Osteoblast (primary cell): ENCODE data around the gene MAP2K6. TPM values are rescaled to one million over a fixed set of nuclear protein-coding genes. Genes with fewer than 3 reads are reported as not detected.
A peak's percentile ranks its signal among the peaks of the same experiment; 100 is the strongest.

Source experiments
- DNase-seq: peaks from one replicate; pipeline ENCODE4 v3.0.0; 2011; ENCODE audit warnings: low spot score, mixed read lengths; ENCODE audit not compliant: insufficient read length; ENCODE audit errors: missing footprints
- H2AFZ ChIP-seq: 2 replicates; pipeline ENCODE4 v1.6.0; 2011; ENCODE audit warnings: mild to moderate bottlenecking, low read length
- H3K27ac ChIP-seq: 2 replicates; pipeline ENCODE4 v1.5.1; 2011; ENCODE audit warnings: mild to moderate bottlenecking, low read depth, low read length, moderate library complexity
- H3K27me3 ChIP-seq: 2 replicates; pipeline ENCODE4 v1.6.0; 2012; ENCODE audit warnings: mild to moderate bottlenecking, control low read depth, inconsistent platforms, low read length, moderate library complexity; ENCODE audit not compliant: insufficient read depth
- H3K36me3 ChIP-seq: 2 replicates; pipeline ENCODE4 v1.5.1; 2011; ENCODE audit warnings: mild to moderate bottlenecking, low read length, control low read depth, moderate library complexity; ENCODE audit not compliant: insufficient read depth
- H3K4me1 ChIP-seq: 2 replicates; pipeline ENCODE4 v1.5.1; 2011; ENCODE audit warnings: mild to moderate bottlenecking, low read length, control low read depth, moderate library complexity; ENCODE audit not compliant: insufficient read depth
- H3K4me2 ChIP-seq: 2 replicates; pipeline ENCODE4 v1.6.0; 2011; ENCODE audit warnings: mild to moderate bottlenecking, low read length; ENCODE audit not compliant: insufficient read depth
- H3K4me3 ChIP-seq: fragments of 200-600 bp; sonication (generic); 3 replicates; pipeline ENCODE4 v1.5.1; 2012; ENCODE audit warnings: mild to moderate bottlenecking, low read length, inconsistent platforms; ENCODE audit not compliant: insufficient read depth
- H3K79me2 ChIP-seq: 2 replicates; pipeline ENCODE4 v1.6.0; 2012; ENCODE audit warnings: mild to moderate bottlenecking, low read length, control low read depth, inconsistent platforms; ENCODE audit not compliant: insufficient read depth
- H3K9me3 ChIP-seq: 2 replicates; pipeline ENCODE4 v1.5.1; 2011; ENCODE audit warnings: low read depth, low read length, control low read depth
- H4K20me1 ChIP-seq: 2 replicates; pipeline ENCODE4 v1.6.0; 2012; ENCODE audit warnings: mild to moderate bottlenecking, low read length, control low read depth; ENCODE audit not compliant: insufficient read depth
- total RNA-seq: library from RNA; depleted of rRNA; stranded (reverse); fragments of >200 nt; gene quantifications from 2 replicates; pipeline ENCODE4 v1.2.3, GENCODE V29; 2012
- TF ChIP-seq, protein P1 (sequence below): IDR thresholded peaks from 2 replicates; pipeline ENCODE4 v1.5.1; 2011; ENCODE audit warnings: mild to moderate bottlenecking, low read depth, low read length, moderate library complexity; ENCODE audit errors: extremely low read depth

Gene MAP2K6
- total RNA-seq, 1 donor, result 2.5 TPM

DNA sequence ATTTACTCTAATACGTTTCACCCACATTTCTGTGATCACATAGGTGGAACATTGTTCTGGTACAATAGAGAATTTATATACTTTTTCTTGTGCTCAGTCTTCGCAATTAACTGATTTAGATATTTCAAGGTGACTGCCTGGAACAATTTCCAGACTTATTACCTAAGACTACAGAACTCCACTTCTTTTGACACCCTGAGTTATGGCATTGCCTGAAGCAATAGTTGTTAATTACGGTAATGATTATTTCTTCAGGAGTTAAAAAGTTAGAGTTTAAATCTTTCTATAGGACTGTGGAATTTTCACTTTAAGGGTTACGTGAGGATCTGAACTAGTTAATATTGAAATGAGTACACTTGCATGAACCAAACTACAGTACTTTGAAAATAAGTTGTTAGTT lies 74.8 kb downstream of the MAP2K6 start:
- H3K36me3 ChIP-seq, result no peaks in the 10 kb centered on the region
- H3K79me2 ChIP-seq, result no peaks in the 10 kb centered on the region
- H3K9me3 ChIP-seq, result no peaks in the 10 kb centered on the region
- TF ChIP-seq, protein P1, sequence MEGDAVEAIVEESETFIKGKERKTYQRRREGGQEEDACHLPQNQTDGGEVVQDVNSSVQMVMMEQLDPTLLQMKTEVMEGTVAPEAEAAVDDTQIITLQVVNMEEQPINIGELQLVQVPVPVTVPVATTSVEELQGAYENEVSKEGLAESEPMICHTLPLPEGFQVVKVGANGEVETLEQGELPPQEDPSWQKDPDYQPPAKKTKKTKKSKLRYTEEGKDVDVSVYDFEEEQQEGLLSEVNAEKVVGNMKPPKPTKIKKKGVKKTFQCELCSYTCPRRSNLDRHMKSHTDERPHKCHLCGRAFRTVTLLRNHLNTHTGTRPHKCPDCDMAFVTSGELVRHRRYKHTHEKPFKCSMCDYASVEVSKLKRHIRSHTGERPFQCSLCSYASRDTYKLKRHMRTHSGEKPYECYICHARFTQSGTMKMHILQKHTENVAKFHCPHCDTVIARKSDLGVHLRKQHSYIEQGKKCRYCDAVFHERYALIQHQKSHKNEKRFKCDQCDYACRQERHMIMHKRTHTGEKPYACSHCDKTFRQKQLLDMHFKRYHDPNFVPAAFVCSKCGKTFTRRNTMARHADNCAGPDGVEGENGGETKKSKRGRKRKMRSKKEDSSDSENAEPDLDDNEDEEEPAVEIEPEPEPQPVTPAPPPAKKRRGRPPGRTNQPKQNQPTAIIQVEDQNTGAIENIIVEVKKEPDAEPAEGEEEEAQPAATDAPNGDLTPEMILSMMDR, result no peak
- no peak overlapping the region for H2AFZ ChIP-seq
- H4K20me1 ChIP-seq, result no peaks in the 10 kb centered on the region
- H3K27ac ChIP-seq, result no peak overlapping the region
- no peak overlapping the region for H3K4me2 ChIP-seq
- no peaks in the 10 kb centered on the region for H3K27me3 ChIP-seq
- no peak for DNase-seq
- H3K4me3 ChIP-seq, result no peak overlapping the region
- peaks cover 6% of the 10 kb centered on the region for H3K4me1 ChIP-seq

DNA sequence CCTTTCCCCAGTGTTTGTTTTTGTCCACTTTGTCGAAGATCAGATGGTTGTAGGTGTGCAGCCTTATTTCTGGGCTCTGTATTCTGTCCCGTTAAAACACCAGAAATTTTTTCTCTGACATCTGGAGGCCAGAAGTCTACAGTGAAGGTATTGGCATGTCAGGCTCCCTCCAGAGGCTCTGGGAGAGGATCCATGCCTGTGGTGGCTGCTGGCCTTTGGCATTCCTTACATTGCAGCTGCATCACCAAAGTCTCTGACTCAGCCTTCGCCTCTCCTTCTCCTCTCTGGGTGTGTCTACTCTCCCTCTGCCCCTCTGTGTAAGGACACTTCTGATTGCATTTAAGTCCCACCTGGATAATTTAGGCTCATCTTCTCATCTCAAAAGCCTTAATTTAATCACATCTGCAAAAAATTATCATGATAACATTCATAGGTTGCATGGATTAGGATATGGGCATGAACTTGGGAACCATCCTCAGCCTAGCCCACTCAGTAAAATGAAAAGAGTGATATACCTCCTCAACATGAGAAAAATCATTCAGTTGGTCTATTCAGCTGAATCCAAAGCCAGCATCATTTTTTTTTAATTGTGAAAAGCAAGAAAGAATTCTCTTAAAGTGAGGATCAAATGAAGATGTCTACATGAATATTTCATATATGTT lies 78.0 kb downstream of the MAP2K6 start:
- Histone ChIP-seq H3K4me1 (peaks cover 6% of the 10 kb centered on the region), H4K20me1 (no peaks in the 10 kb centered on the region), H3K27ac (no peak overlapping the region), H3K4me2 (no peak overlapping the region), H3K79me2 (no peaks in the 10 kb centered on the region), H3K27me3 (no peaks in the 10 kb centered on the region), H2AFZ (no peak overlapping the region), H3K4me3 (no peak overlapping the region), H3K36me3 (no peaks in the 10 kb centered on the region), H3K9me3 (no peaks in the 10 kb centered on the region)
- TF ChIP-seq, protein P1, result no peak
- DNase-seq, result peak; percentile 73

DNA sequence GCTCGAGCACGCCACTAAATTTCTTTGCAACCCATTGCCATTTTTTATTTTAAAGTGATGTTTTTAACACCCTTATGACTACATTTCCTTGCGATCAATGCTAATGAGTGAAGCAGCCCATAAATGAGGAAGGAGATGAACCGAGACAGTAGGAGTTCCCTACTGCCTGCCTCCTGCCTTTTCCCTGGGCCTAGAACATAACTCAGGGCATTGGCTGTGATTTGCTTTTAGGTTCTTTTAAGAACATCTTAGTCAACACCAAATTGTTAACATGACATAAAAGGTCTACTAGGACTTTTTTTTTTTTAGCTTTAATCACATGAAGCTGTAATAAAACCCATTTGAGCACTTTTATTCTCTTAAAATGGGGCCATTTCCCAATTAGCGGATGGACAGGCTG lies 81.3 kb downstream of the MAP2K6 start:
- no peak overlapping the region for H3K27ac ChIP-seq
- H3K4me1 ChIP-seq, result peaks cover 6% of the 10 kb centered on the region
- H4K20me1 ChIP-seq, result no peaks in the 10 kb centered on the region
- H3K27me3 ChIP-seq, result no peaks in the 10 kb centered on the region
- TF ChIP-seq, protein P1, result no peak
- no peak overlapping the region for H2AFZ ChIP-seq
- no peaks in the 10 kb centered on the region for H3K9me3 ChIP-seq
- no peaks in the 10 kb centered on the region for H3K79me2 ChIP-seq
- H3K4me3 ChIP-seq, result no peak overlapping the region
- no peak overlapping the region for H3K4me2 ChIP-seq
- no peak for DNase-seq
- H3K36me3 ChIP-seq, result no peaks in the 10 kb centered on the region

DNA sequence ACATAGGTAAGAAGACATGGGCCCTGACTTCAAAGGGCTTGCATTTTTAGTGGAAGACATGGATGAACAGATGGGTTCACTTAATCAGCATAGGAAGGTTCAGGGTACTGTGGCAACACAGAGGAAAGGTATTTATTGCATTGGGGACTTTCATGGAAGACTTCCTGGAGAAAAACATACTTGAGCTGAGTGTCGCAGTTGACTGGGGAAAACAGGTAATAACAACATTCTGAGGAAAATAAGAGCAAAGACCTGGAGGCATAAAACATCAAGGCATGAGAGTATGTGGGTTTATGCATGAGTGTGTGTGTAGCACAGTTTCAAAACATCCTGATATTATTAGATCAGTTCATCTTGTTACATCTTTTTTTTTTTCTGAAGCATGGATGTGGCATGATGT lies 82.7 kb downstream of the MAP2K6 start:
- no peaks in the 10 kb centered on the region for H4K20me1 ChIP-seq

More for the DNA sequence above, 82.7 kb downstream of the MAP2K6 start:
- peaks cover 18% of the 10 kb centered on the region for H3K4me1 ChIP-seq
- H3K36me3 ChIP-seq, result no peaks in the 10 kb centered on the region
- H3K79me2 ChIP-seq, result no peaks in the 10 kb centered on the region
- no peak overlapping the region for H3K27ac ChIP-seq
- no peak overlapping the region for H2AFZ ChIP-seq
- no peaks in the 10 kb centered on the region for H3K27me3 ChIP-seq
- no peak overlapping the region for H3K4me2 ChIP-seq
- TF ChIP-seq, protein P1, result no peak
- no peak overlapping the region for H3K4me3 ChIP-seq
- H3K9me3 ChIP-seq, result no peaks in the 10 kb centered on the region
- DNase-seq, result no peak
